HCT116 (cell line): ENCODE measurements around the gene DAGLA. TPM values are rescaled to one million over a fixed set of nuclear protein-coding genes. Genes with fewer than 3 reads are reported as not detected.

Experiments
- ATAC-seq: fragments of 200-7000 bp; cut with Tn5 transposase; 2 replicates; pipeline ENCODE4 v1.9.1; 2020; ENCODE audit warnings: mild to moderate bottlenecking, moderate library complexity
- BruUV-seq: library from RNA; stranded (reverse); fragments of 400-500 nt; replicated peaks from 2 replicates; lab custom pipeline; 2021; lab: Mats Ljungman, UMichigan
- CTCF ChIA-PET: fragments of 300-600 bp; sonication (Branson Sonifier 250); formaldehyde crosslinking; loops from one replicate; lab custom pipeline; 2021; ENCODE audit warnings: antibody characterized with exemption; lab: Charles Lee
- POLR2A ChIA-PET: fragments of 300-600, 350-600 bp; sonication (Branson Sonifier 250); formaldehyde crosslinking; loops from one replicate; lab custom pipeline; 2021; ENCODE audit warnings: antibody characterized with exemption; lab: Charles Lee
- RAD21 ChIA-PET, 2 experiments: fragments of 300-600 bp; sonication (Branson Sonifier 250); formaldehyde crosslinking; loops; one replicate each; lab custom pipeline; 2023; ENCODE audit warnings: low total read pairs in 2 of 2; ENCODE audit not compliant: uncharacterized antibody in 2 of 2, unreplicated experiment in 2 of 2, low non-redundant PET in 1 of 2; lab: Charles Lee
- DNase-seq: peaks from one replicate; pipeline ENCODE4 v3.0.0-alpha.2; 2010; ENCODE audit warnings: low read depth, low spot score
- H2AFZ ChIP-seq: fragments of 200-600 bp; shearing (Covaris generic), sonication (generic); 2 replicates; pipeline ENCODE4 v1.6.1; 2017; ENCODE audit warnings: low read depth, mixed run types, mixed read lengths, antibody characterized with exemption, low read length; ENCODE audit not compliant: poor library complexity, severe bottlenecking
- H3K27ac ChIP-seq: 2 replicates; pipeline ENCODE4 v1.5.1; 2012; ENCODE audit warnings: low read depth, low read length
- H3K27me3 ChIP-seq: fragments of 200-600 bp; sonication (generic); 2 replicates; pipeline ENCODE4 v1.6.1; 2016; ENCODE audit warnings: mixed run types, low read length, mixed read lengths; ENCODE audit not compliant: insufficient read depth
- H3K36me3 ChIP-seq, 2 experiments: fragments of 200-500 bp in 1 of 2; fragments of 200-600 bp in 1 of 2; sonication (Bioruptor generic) in 1 of 2; sonication (generic) in 1 of 2; 2 replicates each; pipeline versions ENCODE4 v1.5.1 to v1.6.1; 2014 to 2016; ENCODE audit warnings: low read length in 2 of 2, inconsistent platforms in 1 of 2, mixed read lengths in 1 of 2, mixed run types in 1 of 2; ENCODE audit not compliant: insufficient read depth in 2 of 2, control insufficient read depth in 1 of 2
- H3K4me1 ChIP-seq, 2 experiments: fragments of 200-600 bp in 1 of 2; sonication (generic) in 1 of 2; 2 replicates each; pipeline versions ENCODE4 v1.5.1 to v1.6.1; 2012 to 2017; ENCODE audit warnings: low read length in 2 of 2, inconsistent platforms in 1 of 2, mild to moderate bottlenecking in 1 of 2, mixed read lengths in 1 of 2, mixed run types in 1 of 2, moderate library complexity in 1 of 2; ENCODE audit not compliant: insufficient read depth in 2 of 2, control insufficient read depth in 1 of 2
- H3K4me2 ChIP-seq: fragments of 200-600 bp; sonication (generic); 2 replicates; pipeline ENCODE4 v1.6.1; 2017; ENCODE audit warnings: mixed run types, low read length, mixed read lengths
- H3K4me3 ChIP-seq, 2 experiments: fragments of 200-600 bp in 1 of 2; sonication (generic) in 1 of 2; replicated peaks in 1 of 2; 2 replicates each; pipeline ENCODE4 v1.5.1; 2011 to 2016; ENCODE audit warnings: low read length in 2 of 2, control low read depth in 1 of 2, low read depth in 1 of 2, mild to moderate bottlenecking in 1 of 2, mixed read lengths in 1 of 2, mixed run types in 1 of 2
- H3K79me2 ChIP-seq: fragments of 200-600 bp; sonication (generic); 2 replicates; pipeline ENCODE4 v1.6.1; 2017; ENCODE audit warnings: mild to moderate bottlenecking, mixed run types, low read length, moderate library complexity, mixed read lengths; ENCODE audit not compliant: insufficient read depth
- H3K9ac ChIP-seq: fragments of 200-600 bp; sonication (generic); 2 replicates; pipeline ENCODE4 v1.6.1; 2016; ENCODE audit warnings: low read length, mixed read lengths
- H3K9me2 ChIP-seq: fragments of 200-600 bp; sonication (generic), shearing (Covaris generic); 2 replicates; pipeline ENCODE4 v1.6.1; 2017; ENCODE audit warnings: mixed run types, mild to moderate bottlenecking, moderate library complexity; ENCODE audit not compliant: insufficient read depth
- H3K9me3 ChIP-seq, 2 experiments: fragments of 200-500 bp in 1 of 2; fragments of 200-600 bp in 1 of 2; sonication (Bioruptor generic) in 1 of 2; sonication (generic) in 1 of 2; 2 replicates each; pipeline ENCODE4 v1.6.1; 2014 to 2017; ENCODE audit warnings: low read length in 2 of 2, mixed read lengths in 2 of 2, inconsistent platforms in 1 of 2, low read depth in 1 of 2, mild to moderate bottlenecking in 1 of 2, mixed run types in 1 of 2, moderate library complexity in 1 of 2; ENCODE audit not compliant: control insufficient read depth in 1 of 2, insufficient read depth in 1 of 2
- H4K20me1 ChIP-seq: fragments of 200-600 bp; sonication (generic), shearing (Covaris generic); 2 replicates; pipeline ENCODE4 v1.6.1; 2017; ENCODE audit warnings: mixed run types, mild to moderate bottlenecking, moderate library complexity; ENCODE audit not compliant: insufficient read depth
- CBX3 ChIP-seq: IDR thresholded peaks from 2 replicates; pipeline ENCODE4 v1.6.1; 2012; ENCODE audit warnings: low read depth
- CEBPB ChIP-seq: IDR thresholded peaks from 2 replicates; pipeline ENCODE4 v1.6.1; 2012; ENCODE audit warnings: low read depth
- EGR1 ChIP-seq: IDR thresholded peaks from 2 replicates; pipeline ENCODE4 v1.6.1; 2012; ENCODE audit warnings: low read depth
- ELF1 ChIP-seq: IDR thresholded peaks from 2 replicates; pipeline ENCODE4 v1.6.1; 2012; ENCODE audit warnings: low read depth, borderline replicate concordance
- EZH2 ChIP-seq: fragments of 200-600 bp; sonication (generic); IDR thresholded peaks from 2 replicates; pipeline ENCODE4 v1.6.1; 2017; ENCODE audit warnings: antibody characterized with exemption, mixed run types
- EZH2phosphoT487 ChIP-seq: fragments of 200-600 bp; IDR thresholded peaks from 2 replicates; pipeline ENCODE4 v1.6.1; 2018; ENCODE audit warnings: antibody characterized with exemption, borderline replicate concordance
- JUND ChIP-seq: IDR thresholded peaks from 2 replicates; pipeline ENCODE4 v1.6.1; 2012
- POLR2A ChIP-seq: IDR thresholded peaks from 2 replicates; pipeline ENCODE4 v1.7.0; 2011; ENCODE audit warnings: borderline replicate concordance; ENCODE audit not compliant: insufficient read depth, insufficient read length; ENCODE audit errors: extremely low read depth
- POLR2AphosphoS5 ChIP-seq: IDR thresholded peaks from 2 replicates; pipeline ENCODE4 v1.6.1; 2011; ENCODE audit warnings: mild to moderate bottlenecking, low read depth, low read length, moderate library complexity
- SIN3A ChIP-seq: IDR thresholded peaks from 2 replicates; pipeline ENCODE4 v1.6.1; 2012; ENCODE audit warnings: low read depth
- SP1 ChIP-seq: IDR thresholded peaks from 2 replicates; pipeline ENCODE4 v1.6.1; 2012; ENCODE audit warnings: low read depth
- TCF7L2 ChIP-seq: IDR thresholded peaks from 2 replicates; pipeline ENCODE4 v1.7.0; 2011; ENCODE audit warnings: borderline replicate concordance, inconsistent platforms; ENCODE audit not compliant: insufficient read depth, insufficient read length; ENCODE audit errors: extremely low read depth
- YY1 ChIP-seq: IDR thresholded peaks from 2 replicates; pipeline ENCODE4 v1.6.1; 2011; ENCODE audit warnings: low read length, low read depth, moderate library complexity, mild to moderate bottlenecking; ENCODE audit not compliant: insufficient replicate concordance; ENCODE audit errors: extremely low read depth
- ZNF274 ChIP-seq: fragments of 200-500 bp; sonication (Bioruptor generic); IDR thresholded peaks from 2 replicates; pipeline ENCODE4 v1.6.1; 2014; ENCODE audit warnings: mild to moderate bottlenecking, low read depth, low read length, inconsistent platforms
- intact Hi-C: fragments of 100-400 bp; cut with micrococcal nuclease; formaldehyde crosslinking; loops from 2 replicates; pipeline ENCODE4 v1.10.0; 2022
- total RNA-seq: library from RNA; stranded (reverse); gene quantifications from one replicate; pipeline ENCODE4 v1.2.1, GENCODE V29; 2021; ENCODE audit not compliant: unreplicated experiment
- TF ChIP-seq, protein P1 (sequence below): IDR thresholded peaks from 2 replicates; pipeline ENCODE4 v1.6.1; 2012
- TF ChIP-seq, protein P2 (sequence below), 3 experiments: fragments of 200-600 bp in 1 of 3; sonication (generic) in 1 of 3; IDR thresholded peaks in 2 of 3; conservative IDR thresholded peaks in 1 of 3; 2 replicates each; pipeline ENCODE4 v1.5.1; 2012 to 2017; ENCODE audit warnings: low read depth in 2 of 3, low read length in 2 of 3, antibody characterized with exemption in 1 of 3, borderline replicate concordance in 1 of 3, control low read depth in 1 of 3, mild to moderate bottlenecking in 1 of 3, mixed read lengths in 1 of 3, mixed run types in 1 of 3, moderate library complexity in 1 of 3; ENCODE audit not compliant: insufficient read depth in 1 of 3
- TF ChIP-seq, protein P3 (sequence below): IDR thresholded peaks from 2 replicates; pipeline ENCODE4 v1.6.1; 2012; ENCODE audit warnings: low read depth
- TF ChIP-seq, protein P4 (sequence below): IDR thresholded peaks from 2 replicates; pipeline ENCODE4 v1.6.1; 2012

The DAGLA gene
- total RNA-seq, 1 experiment from 2014 or later: 2.7 TPM

DNA sequence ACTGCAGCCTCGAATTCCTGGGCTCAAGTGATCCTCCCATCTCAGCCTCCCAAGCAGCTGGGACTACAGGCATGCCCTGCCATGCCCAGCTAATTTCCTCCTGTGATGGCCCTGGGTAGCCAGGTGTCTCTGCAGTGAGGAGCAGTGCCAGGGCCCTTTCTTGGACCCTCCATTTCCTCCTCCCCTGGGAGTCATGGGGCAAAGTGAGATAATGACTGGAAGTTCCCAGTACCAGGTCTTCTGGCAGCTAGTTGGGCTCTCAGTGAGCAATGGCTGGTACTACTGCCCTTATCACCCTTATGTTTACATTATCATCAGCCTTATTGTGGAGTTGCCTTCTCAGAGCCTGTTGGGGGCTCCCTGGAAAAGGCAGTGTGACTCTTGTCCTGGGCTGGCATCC is 17.6 kb downstream of the DAGLA start (continued):
- no peak for TF ChIP-seq TCF7L2
- no peak for TF ChIP-seq CBX3
- TF ChIP-seq ZNF274: no peak
- TF ChIP-seq, protein P1, sequence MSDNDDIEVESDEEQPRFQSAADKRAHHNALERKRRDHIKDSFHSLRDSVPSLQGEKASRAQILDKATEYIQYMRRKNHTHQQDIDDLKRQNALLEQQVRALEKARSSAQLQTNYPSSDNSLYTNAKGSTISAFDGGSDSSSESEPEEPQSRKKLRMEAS: no peak

- Histone ChIP-seq H3K79me2 (no peaks in the 10 kb centered on the region), H3K9me2 (no peaks in the 10 kb centered on the region), H3K27ac (no peak overlapping the region), H3K4me1 (peaks cover 74% of the 10 kb centered on the region in 2 experiments), H4K20me1 (no peaks in the 10 kb centered on the region), H3K36me3 (no peaks in the 10 kb centered on the region), H3K4me3 (no peak overlapping the region), H3K4me2 (no peak overlapping the region), H2AFZ (no peak overlapping the region), H3K9ac (no peak overlapping the region), H3K27me3 (no peaks in the 10 kb centered on the region), H3K9me3 (no peaks in the 10 kb centered on the region)
- POLR2A ChIA-PET: interaction anchor here (1.5 kb wide), 1 partner anchor 11 kb away, joined by 3 read pairs; no protein-coding TSS in a partner anchor
- TF ChIP-seq SIN3A: no peak
- no peak for TF ChIP-seq CBX3
- no peak for TF ChIP-seq EGR1
- TF ChIP-seq EZH2: no peak
- no peak for TF ChIP-seq EZH2phosphoT487
- no peak for TF ChIP-seq ELF1
- no peak for TF ChIP-seq ZNF274
- no peak for TF ChIP-seq YY1
- TF ChIP-seq POLR2A: no peak
- TF ChIP-seq TCF7L2: no peak
- no peak for TF ChIP-seq SP1
- TF ChIP-seq JUND: no peak
- TF ChIP-seq, protein P2, sequence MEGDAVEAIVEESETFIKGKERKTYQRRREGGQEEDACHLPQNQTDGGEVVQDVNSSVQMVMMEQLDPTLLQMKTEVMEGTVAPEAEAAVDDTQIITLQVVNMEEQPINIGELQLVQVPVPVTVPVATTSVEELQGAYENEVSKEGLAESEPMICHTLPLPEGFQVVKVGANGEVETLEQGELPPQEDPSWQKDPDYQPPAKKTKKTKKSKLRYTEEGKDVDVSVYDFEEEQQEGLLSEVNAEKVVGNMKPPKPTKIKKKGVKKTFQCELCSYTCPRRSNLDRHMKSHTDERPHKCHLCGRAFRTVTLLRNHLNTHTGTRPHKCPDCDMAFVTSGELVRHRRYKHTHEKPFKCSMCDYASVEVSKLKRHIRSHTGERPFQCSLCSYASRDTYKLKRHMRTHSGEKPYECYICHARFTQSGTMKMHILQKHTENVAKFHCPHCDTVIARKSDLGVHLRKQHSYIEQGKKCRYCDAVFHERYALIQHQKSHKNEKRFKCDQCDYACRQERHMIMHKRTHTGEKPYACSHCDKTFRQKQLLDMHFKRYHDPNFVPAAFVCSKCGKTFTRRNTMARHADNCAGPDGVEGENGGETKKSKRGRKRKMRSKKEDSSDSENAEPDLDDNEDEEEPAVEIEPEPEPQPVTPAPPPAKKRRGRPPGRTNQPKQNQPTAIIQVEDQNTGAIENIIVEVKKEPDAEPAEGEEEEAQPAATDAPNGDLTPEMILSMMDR (IDR thresholded peaks at IDR 0.05 in 2 of 3, conservative IDR thresholded peaks at IDR 0.05 in 1 of 3; ENCODE audit: borderline replicate concordance in 1 of 3, insufficient read depth in 1 of 3, low read depth in 2 of 3, low read length in 2 of 3): no peak
- TF ChIP-seq, protein P3, sequence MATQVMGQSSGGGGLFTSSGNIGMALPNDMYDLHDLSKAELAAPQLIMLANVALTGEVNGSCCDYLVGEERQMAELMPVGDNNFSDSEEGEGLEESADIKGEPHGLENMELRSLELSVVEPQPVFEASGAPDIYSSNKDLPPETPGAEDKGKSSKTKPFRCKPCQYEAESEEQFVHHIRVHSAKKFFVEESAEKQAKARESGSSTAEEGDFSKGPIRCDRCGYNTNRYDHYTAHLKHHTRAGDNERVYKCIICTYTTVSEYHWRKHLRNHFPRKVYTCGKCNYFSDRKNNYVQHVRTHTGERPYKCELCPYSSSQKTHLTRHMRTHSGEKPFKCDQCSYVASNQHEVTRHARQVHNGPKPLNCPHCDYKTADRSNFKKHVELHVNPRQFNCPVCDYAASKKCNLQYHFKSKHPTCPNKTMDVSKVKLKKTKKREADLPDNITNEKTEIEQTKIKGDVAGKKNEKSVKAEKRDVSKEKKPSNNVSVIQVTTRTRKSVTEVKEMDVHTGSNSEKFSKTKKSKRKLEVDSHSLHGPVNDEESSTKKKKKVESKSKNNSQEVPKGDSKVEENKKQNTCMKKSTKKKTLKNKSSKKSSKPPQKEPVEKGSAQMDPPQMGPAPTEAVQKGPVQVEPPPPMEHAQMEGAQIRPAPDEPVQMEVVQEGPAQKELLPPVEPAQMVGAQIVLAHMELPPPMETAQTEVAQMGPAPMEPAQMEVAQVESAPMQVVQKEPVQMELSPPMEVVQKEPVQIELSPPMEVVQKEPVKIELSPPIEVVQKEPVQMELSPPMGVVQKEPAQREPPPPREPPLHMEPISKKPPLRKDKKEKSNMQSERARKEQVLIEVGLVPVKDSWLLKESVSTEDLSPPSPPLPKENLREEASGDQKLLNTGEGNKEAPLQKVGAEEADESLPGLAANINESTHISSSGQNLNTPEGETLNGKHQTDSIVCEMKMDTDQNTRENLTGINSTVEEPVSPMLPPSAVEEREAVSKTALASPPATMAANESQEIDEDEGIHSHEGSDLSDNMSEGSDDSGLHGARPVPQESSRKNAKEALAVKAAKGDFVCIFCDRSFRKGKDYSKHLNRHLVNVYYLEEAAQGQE: no peak
- no peak for TF ChIP-seq POLR2AphosphoS5
- no peak for TF ChIP-seq CEBPB
- TF ChIP-seq, protein P1: no peak
- TF ChIP-seq, protein P4, sequence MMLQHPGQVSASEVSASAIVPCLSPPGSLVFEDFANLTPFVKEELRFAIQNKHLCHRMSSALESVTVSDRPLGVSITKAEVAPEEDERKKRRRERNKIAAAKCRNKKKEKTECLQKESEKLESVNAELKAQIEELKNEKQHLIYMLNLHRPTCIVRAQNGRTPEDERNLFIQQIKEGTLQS: no peak
- BruUV-seq: no TSS peak
- ATAC-seq (no peak), DNase-seq (no peak)
- intact Hi-C loops: no loop called here
- RAD21 ChIA-PET: no interaction called here
- CTCF ChIA-PET: interaction anchor here (1.2 to 1.6 kb wide), 2 partner anchors 8 to 35 kb away, joined by 3 read pairs; no protein-coding TSS in a partner anchor
Measured at GRCh38 chr11:61698173-61698948, 18.2 kb downstream of the DAGLA start.
